A549 treated with Mapracorat at 1 μM for 4 hours (cell line): ENCODE results near the gene CNTN5. TPM values are rescaled to one million over a fixed set of nuclear protein-coding genes. Genes with fewer than 3 reads are reported as not detected.

Source experiments
- total RNA-seq: library from RNA; stranded (reverse); fragments of 200-300 nt; extraction: Qiagen RNA extraction; gene quantifications from 5 replicates; pipeline ENCODE4 v1.2.3, GENCODE V29; 2022

Gene CNTN5
- not detected in 5 replicates for total RNA-seq

GRCh38 chr11:99020352-99021225 is at the start of gene CNTN5:
Gene CNTN5, plus strand, starts transcription at chr11:99020949.

